Endothelial cell (in vitro differentiated cells): Measurements from ENCODE around the gene FAM13C. TPM values are rescaled to one million over a fixed set of nuclear protein-coding genes. Genes with fewer than 3 reads are reported as not detected.

Experiments used
- DNase-seq: peaks from one replicate; pipeline ENCODE4 v3.0.0; 2021; ENCODE audit warnings: low spot score
- H3K27ac Mint-ChIP-seq: one replicate; pipeline ENCODE4 v1.8.0; 2021; ENCODE audit warnings: mixed read lengths, inconsistent platforms; ENCODE audit not compliant: unreplicated experiment
- H3K27me3 Mint-ChIP-seq: one replicate; pipeline ENCODE4 v1.8.0; 2021; ENCODE audit warnings: mild to moderate bottlenecking, moderate library complexity, mixed read lengths, inconsistent platforms; ENCODE audit not compliant: unreplicated experiment
- H3K36me3 Mint-ChIP-seq: one replicate; pipeline ENCODE4 v1.8.0; 2021; ENCODE audit warnings: mild to moderate bottlenecking, low read depth, mixed read lengths, inconsistent platforms; ENCODE audit not compliant: unreplicated experiment
- H3K4me1 Mint-ChIP-seq: one replicate; pipeline ENCODE4 v1.8.0; 2021; ENCODE audit warnings: mild to moderate bottlenecking, mixed read lengths, inconsistent platforms; ENCODE audit not compliant: unreplicated experiment
- H3K4me3 Mint-ChIP-seq: one replicate; pipeline ENCODE4 v1.8.0; 2021; ENCODE audit warnings: mild to moderate bottlenecking, mixed read lengths, inconsistent platforms; ENCODE audit not compliant: unreplicated experiment
- H3K9me3 Mint-ChIP-seq: one replicate; pipeline ENCODE4 v1.8.0; 2021; ENCODE audit warnings: mixed read lengths, inconsistent platforms; ENCODE audit not compliant: unreplicated experiment
- total RNA-seq: library from RNA; stranded (reverse); fragmentation: NEBNext Ultra II Directional; extraction: Animal tissue kit (Norgen Biotek cat#: 25700); gene quantifications from one replicate; pipeline ENCODE4 v1.2.1, GENCODE V29; 2021; ENCODE audit not compliant: unreplicated experiment
- TF ChIP-seq, protein P1 (sequence below): fragments of 200-600 bp; sonication (generic); IDR thresholded peaks from one replicate; pipeline ENCODE4 v1.5.0; 2021; ENCODE audit warnings: antibody characterized with exemption; ENCODE audit not compliant: unreplicated experiment

Gene FAM13C
- total RNA-seq, 1 donor from 2014 or later, result 57.9 TPM

GRCh38 chr10:59258890-59259289 lies 103.5 kb downstream of the FAM13C start:
- H3K4me1 Mint-ChIP-seq, result peaks cover 11% of the 10 kb centered on the region
- H3K27me3 Mint-ChIP-seq, result peaks cover 2% of the 10 kb centered on the region
- H3K36me3 Mint-ChIP-seq, result peaks cover 15% of the 10 kb centered on the region
- no peaks in the 10 kb centered on the region for H3K9me3 Mint-ChIP-seq
- DNase-seq, result no peak
- H3K4me3 Mint-ChIP-seq, result no peak overlapping the region
- TF ChIP-seq, protein P1, sequence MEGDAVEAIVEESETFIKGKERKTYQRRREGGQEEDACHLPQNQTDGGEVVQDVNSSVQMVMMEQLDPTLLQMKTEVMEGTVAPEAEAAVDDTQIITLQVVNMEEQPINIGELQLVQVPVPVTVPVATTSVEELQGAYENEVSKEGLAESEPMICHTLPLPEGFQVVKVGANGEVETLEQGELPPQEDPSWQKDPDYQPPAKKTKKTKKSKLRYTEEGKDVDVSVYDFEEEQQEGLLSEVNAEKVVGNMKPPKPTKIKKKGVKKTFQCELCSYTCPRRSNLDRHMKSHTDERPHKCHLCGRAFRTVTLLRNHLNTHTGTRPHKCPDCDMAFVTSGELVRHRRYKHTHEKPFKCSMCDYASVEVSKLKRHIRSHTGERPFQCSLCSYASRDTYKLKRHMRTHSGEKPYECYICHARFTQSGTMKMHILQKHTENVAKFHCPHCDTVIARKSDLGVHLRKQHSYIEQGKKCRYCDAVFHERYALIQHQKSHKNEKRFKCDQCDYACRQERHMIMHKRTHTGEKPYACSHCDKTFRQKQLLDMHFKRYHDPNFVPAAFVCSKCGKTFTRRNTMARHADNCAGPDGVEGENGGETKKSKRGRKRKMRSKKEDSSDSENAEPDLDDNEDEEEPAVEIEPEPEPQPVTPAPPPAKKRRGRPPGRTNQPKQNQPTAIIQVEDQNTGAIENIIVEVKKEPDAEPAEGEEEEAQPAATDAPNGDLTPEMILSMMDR, result no peak
- no peak overlapping the region for H3K27ac Mint-ChIP-seq

- H3K36me3 Mint-ChIP-seq, result peaks cover 7% of the 10 kb centered on the region
- H3K27me3 Mint-ChIP-seq, result peaks cover 2% of the 10 kb centered on the region
- no peak overlapping the region for H3K4me3 Mint-ChIP-seq
- no peak for DNase-seq
- TF ChIP-seq, protein P1, result no peak
- no peak overlapping the region for H3K27ac Mint-ChIP-seq
- peaks cover 11% of the 10 kb centered on the region for H3K4me1 Mint-ChIP-seq
- no peaks in the 10 kb centered on the region for H3K9me3 Mint-ChIP-seq
Observed at GRCh38 chr10:59257224-59257623, 105.1 kb downstream of the FAM13C start.

DNA sequence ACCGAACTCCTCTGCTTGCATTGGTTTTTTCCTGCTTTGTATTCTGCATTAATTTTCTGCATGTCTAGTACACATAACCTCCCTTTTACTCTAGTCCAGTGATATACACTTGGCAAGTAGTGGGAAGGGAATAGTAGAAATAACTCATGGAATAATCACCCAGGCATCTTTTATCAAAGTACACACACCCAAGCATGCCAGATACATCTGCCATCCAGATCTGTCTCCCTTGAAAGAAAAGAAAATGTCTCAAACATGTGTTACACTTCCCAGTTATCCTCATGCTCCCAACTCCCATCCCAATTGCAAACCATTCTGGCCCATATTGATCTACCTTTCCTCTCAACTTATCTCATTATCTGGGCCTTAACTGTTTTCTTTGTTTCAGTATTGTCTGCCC lies 106.9 kb downstream of the FAM13C start:
- Mint-ChIP-seq H3K9me3 (no peaks in the 10 kb centered on the region), H3K27ac (no peak overlapping the region), H3K27me3 (peaks cover 2% of the 10 kb centered on the region), H3K4me3 (no peak overlapping the region), H3K4me1 (peaks cover 11% of the 10 kb centered on the region), H3K36me3 (peaks cover 12% of the 10 kb centered on the region)
- DNase-seq, result no peak
- TF ChIP-seq, protein P1, result no peak

DNA sequence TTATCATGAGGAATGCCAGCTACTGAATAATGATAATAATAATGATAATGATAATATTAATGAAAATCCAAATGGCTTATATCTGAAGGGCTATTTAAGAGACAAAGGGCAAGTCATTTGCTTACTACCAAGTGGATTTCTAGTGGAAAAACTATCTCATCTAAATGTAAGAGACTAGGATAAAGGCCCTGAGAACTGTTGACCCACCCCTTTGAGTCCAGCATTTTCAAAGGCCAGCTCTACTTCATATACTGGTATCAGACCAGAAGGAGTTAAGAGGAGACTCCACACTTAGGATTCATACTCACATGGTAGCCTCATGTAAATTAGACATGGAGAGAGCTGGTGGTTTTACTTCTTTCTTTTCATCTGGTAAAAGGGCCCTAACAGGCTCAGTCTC lies 109.9 kb downstream of the FAM13C start:
- Mint-ChIP-seq H3K36me3 (peaks cover 12% of the 10 kb centered on the region), H3K4me3 (no peak overlapping the region), H3K27ac (no peak overlapping the region), H3K9me3 (no peaks in the 10 kb centered on the region), H3K27me3 (no peaks in the 10 kb centered on the region), H3K4me1 (peaks cover 11% of the 10 kb centered on the region)
- TF ChIP-seq, protein P1, result no peak
- DNase-seq, result no peak

GRCh38 chr10:59245686-59246085 lies 116.7 kb downstream of the FAM13C start:
- Mint-ChIP-seq H3K4me1 (peaks cover 21% of the 10 kb centered on the region), H3K4me3 (no peak overlapping the region), H3K27ac (no peak overlapping the region), H3K27me3 (peaks cover 2% of the 10 kb centered on the region), H3K36me3 (peaks cover 22% of the 10 kb centered on the region), H3K9me3 (no peaks in the 10 kb centered on the region)
- no peak for DNase-seq
- TF ChIP-seq, protein P1, result no peak
